Astrocyte (in vitro differentiated cells and primary cell): Measurements from ENCODE around the gene MTNR1B.

Source experiments
- CTCF ChIP-seq: IDR thresholded peaks from 2 replicates; pipeline ENCODE4 v1.5.1; 2011; ENCODE audit warnings: low read depth, mild to moderate bottlenecking, inconsistent platforms, low read length, moderate library complexity; ENCODE audit not compliant: insufficient read depth
- EZH2 ChIP-seq: IDR thresholded peaks from 2 replicates; pipeline ENCODE4 v1.6.1; 2012; ENCODE audit warnings: mild to moderate bottlenecking, low read length, inconsistent platforms; ENCODE audit not compliant: insufficient read depth

- TF ChIP-seq CTCF (no peak), EZH2 (no peak)
Observed at GRCh38 chr11:92929246-92929645, 40.2 kb upstream of the MTNR1B start.
